ENCODE measurements around the gene GRM6. TPM values are rescaled to one million over a fixed set of nuclear protein-coding genes. Genes with fewer than 3 reads are reported as not detected.

GRM6 gene
- total RNA-seq, 4 donors from 2014 or later, result not detected

DNA sequence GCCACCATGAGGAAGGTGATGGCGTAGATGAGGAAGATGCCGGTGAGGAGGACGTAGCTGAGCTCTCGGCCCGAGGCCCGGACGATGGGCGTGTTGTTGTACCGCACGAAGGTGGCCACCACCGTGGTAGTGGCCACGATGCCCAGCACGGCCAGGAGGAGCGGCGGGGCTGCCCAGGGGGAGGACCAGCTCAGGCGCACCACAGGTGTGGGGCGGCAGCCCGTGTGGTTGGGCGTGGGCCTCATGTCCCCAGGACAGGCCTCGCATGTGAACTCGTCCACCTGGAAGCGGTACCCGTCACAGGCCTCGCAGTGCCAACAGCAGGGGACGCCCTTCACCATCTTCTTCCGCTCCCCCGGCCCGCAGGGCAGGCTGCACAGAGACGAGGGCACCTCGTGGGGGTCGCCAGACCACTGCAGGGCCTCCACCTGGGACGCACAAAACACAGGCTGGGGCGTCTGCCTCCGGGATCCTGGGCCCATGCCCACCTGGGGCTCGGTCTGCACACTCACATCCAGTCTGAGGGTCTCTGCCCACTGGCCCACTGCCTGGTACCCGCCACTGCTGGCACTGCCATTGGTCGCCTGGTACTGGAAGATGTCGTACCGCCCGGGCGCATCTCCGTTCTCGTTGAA lies 8.7 kb downstream of the GRM6 start:
- Histone ChIP-seq H3K27ac (no peak overlapping the region), H3K9me3 (peaks cover 0 to 100% (median 0%) of the 10 kb centered on the region in 3 donors), H3K4me3 (no peak overlapping the region), H3K4me1 (no peaks in the 10 kb centered on the region), H3K27me3 (peaks cover 1% of the 10 kb centered on the region), H3K36me3 (no peaks in the 10 kb centered on the region)
- WGBS, 2 donors (ENCODE audit: low coverage in 1 of 2), result 80 to 97% methylated on average over 1 to 7 of the region's 43 CpGs
- ATAC-seq, result no peak
- TF ChIP-seq POLR2A (IDR thresholded peaks at IDR 0.05) (no peak), CTCF (IDR thresholded peaks at IDR 0.05) (no peak)

DNA sequence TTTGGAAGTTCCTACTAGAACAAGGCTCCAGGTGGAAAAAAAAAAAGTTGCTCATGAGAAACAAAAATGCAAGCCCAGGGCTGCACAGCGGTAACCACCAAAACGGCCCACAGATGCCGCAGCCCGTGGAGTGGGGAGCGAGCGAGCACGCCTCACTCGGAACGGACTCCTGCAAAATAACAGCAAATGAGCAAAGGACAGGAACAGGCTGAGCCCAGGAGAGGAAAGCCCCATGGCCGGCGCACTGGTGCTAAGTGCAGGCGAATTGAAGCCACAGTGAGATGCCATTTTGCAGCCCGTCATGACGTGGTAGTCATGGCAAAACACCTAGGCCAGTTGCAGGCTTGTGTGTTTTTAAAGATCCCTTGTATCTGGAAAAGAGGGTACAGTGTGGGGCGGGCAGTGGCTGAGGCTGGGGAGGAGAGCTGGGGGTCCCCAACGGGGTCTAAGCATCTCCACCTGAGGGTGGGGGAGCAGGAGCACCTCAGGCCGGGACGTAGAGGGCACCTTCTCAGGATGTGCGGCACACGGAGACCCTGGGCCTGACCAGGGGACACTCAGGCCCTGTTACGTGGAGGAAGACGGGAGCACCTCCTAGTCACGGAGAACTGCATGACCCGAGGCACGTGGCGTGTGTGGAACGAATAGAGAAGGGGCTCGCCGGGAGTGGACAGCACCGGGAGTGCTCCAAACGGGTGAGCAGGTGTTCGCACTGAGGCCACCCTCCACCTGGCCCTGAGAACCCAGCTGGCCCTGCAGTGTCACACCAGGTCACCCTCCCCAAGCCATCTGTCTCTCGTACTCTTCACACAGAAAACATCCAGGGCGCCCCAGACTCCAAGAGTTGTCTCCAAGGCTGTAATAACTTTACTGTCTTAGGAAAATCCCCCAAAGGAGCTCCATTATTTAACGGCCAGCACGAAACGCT lies 10.7 kb downstream of the GRM6 start:
- H3K27ac ChIP-seq, result no peak overlapping the region
- no peaks in the 10 kb centered on the region for H3K4me1 ChIP-seq
- ATAC-seq, result no peak
- H3K27me3 ChIP-seq, result no peaks in the 10 kb centered on the region
- no peak overlapping the region for H3K4me3 ChIP-seq
- peaks cover 0 to 100% (median 0%) of the 10 kb centered on the region in 3 donors for H3K9me3 ChIP-seq
- WGBS, 2 donors (ENCODE audit: low coverage in 1 of 2), result 98 to 100% methylated on average over 3 to 32 of the region's 37 CpGs
- H3K36me3 ChIP-seq, result no peaks in the 10 kb centered on the region
- TF ChIP-seq EP300 (IDR thresholded peaks at IDR 0.05), result no peak
- TF ChIP-seq POLR2AphosphoS5 (IDR thresholded peaks at IDR 0.05), result no peak
- no peak for TF ChIP-seq POLR2A (IDR thresholded peaks at IDR 0.05)
- no peak for TF ChIP-seq CTCF (IDR thresholded peaks at IDR 0.05)

GRCh38 chr5:178983728-178984127 lies 11.4 kb downstream of the GRM6 start:
- Histone ChIP-seq H3K36me3 (peaks cover 0 to 2% of the 10 kb centered on the region in 2 donors), H3K27ac (no peak overlapping the region), H3K4me3 (no peak overlapping the region), H3K27me3 (no peaks in the 10 kb centered on the region), H3K9me3 (peaks cover 0 to 100% (median 0%) of the 10 kb centered on the region in 3 donors), H3K4me1 (no peaks in the 10 kb centered on the region)
- no CpG with 5 or more reads among the region's 10 CpGs for WGBS, 2 donors (ENCODE audit: low coverage in 1 of 2)
- ATAC-seq, result no peak
- no peak for TF ChIP-seq POLR2A (IDR thresholded peaks at IDR 0.05)
- no peak for TF ChIP-seq POLR2AphosphoS5 (IDR thresholded peaks at IDR 0.05)
- TF ChIP-seq EP300 (IDR thresholded peaks at IDR 0.05), result no peak
- no peak for TF ChIP-seq CTCF (IDR thresholded peaks at IDR 0.05)

GRCh38 chr5:178982941-178983340 lies 12.2 kb downstream of the GRM6 start:
- Histone ChIP-seq H3K4me1 (no peaks in the 10 kb centered on the region), H3K9me3 (peaks cover 0 to 100% (median 0%) of the 10 kb centered on the region in 3 donors), H3K27ac (no peak overlapping the region), H3K4me3 (no peak overlapping the region), H3K27me3 (no peaks in the 10 kb centered on the region), H3K36me3 (peaks cover 0 to 10% of the 10 kb centered on the region in 2 donors)
- 100% methylated on average over 8 of the region's 17 CpGs; no CpG with 5 or more reads in 1 of the 2 donors for WGBS, 2 donors (ENCODE audit: low coverage in 1 of 2)
- TF ChIP-seq POLR2A (IDR thresholded peaks at IDR 0.05), result no peak
- TF ChIP-seq CTCF (IDR thresholded peaks at IDR 0.05), result no peak
- TF ChIP-seq POLR2AphosphoS5 (IDR thresholded peaks at IDR 0.05), result no peak
- TF ChIP-seq EP300 (IDR thresholded peaks at IDR 0.05), result no peak
- ATAC-seq, result no peak

Measured in gastroesophageal sphincter (tissue), 4 donors.